Stimulated activated CD4-positive, alpha-beta T cell treated with anti-CD3 and anti-CD28 coated beads, Interleukin-15, amount 100 ng/mL, for 1 hour (primary cell): Measurements from ENCODE around the gene LAPTM5.

ENCODE experiments used
- DNase-seq, 2 donors: peaks; one replicate each; pipeline ENCODE4 v3.0.0-alpha.2; 2020; ENCODE audit warnings: low read depth in 1 of 2, low spot score in 1 of 2

LAPTM5 gene

GRCh38 chr1:30731109-30731805 is 26.3 kb downstream of the LAPTM5 start:
- DNase-seq = no peak

GRCh38 chr1:30730346-30731108 is 27.0 kb downstream of the LAPTM5 start:
- no peak for DNase-seq

GRCh38 chr1:30729901-30730300 is 27.7 kb downstream of the LAPTM5 start:
- DNase-seq = no peak

- no peak for DNase-seq
These were observed 28.5 kb downstream of the LAPTM5 start for GRCh38 chr1:30728832-30729638.

GRCh38 chr1:30728340-30728739 is 29.2 kb downstream of the LAPTM5 start:
- no peak for DNase-seq

- DNase-seq = no peak
These were observed 29.8 kb downstream of the LAPTM5 start for GRCh38 chr1:30727824-30728223.

- DNase-seq = no peak
These were observed 30.5 kb downstream of the LAPTM5 start for GRCh38 chr1:30726773-30727684.

- no peak for DNase-seq
These were observed 31.3 kb downstream of the LAPTM5 start for GRCh38 chr1:30726236-30726635.

GRCh38 chr1:30725450-30726095 is 32.0 kb downstream of the LAPTM5 start:
- no peak for DNase-seq

- no peak for DNase-seq
These were observed 32.7 kb downstream of the LAPTM5 start for GRCh38 chr1:30724655-30725421.

- DNase-seq = no peak
These were observed 33.4 kb downstream of the LAPTM5 start for GRCh38 chr1:30724175-30724574.

GRCh38 chr1:30723331-30723755 is 34.2 kb downstream of the LAPTM5 start, which contains the start of gene MATN1:
Gene MATN1, minus strand, starts transcription at chr1:30723585. Its CDS starts 34 bp downstream, at chr1:30723551.
- DNase-seq = no peak

GRCh38 chr1:30721812-30722537 is 35.6 kb downstream of the LAPTM5 start:
- DNase-seq = no peak

- DNase-seq = no peak
These were observed 36.2 kb downstream of the LAPTM5 start for GRCh38 chr1:30721341-30721793.

- no peak for DNase-seq
These were observed 37.0 kb downstream of the LAPTM5 start for GRCh38 chr1:30720271-30721223.

- DNase-seq = no peak
These were observed 37.9 kb downstream of the LAPTM5 start for GRCh38 chr1:30719406-30720270.
